HCT116 (cell line): Measurements from ENCODE around the gene PLEKHA8. TPM values are rescaled to one million over a fixed set of nuclear protein-coding genes. Genes with fewer than 3 reads are reported as not detected.

Experiments
- ATAC-seq: fragments of 200-7000 bp; cut with Tn5 transposase; 2 replicates; pipeline ENCODE4 v1.9.1; 2020; ENCODE audit warnings: mild to moderate bottlenecking, moderate library complexity
- BruUV-seq: library from RNA; stranded (reverse); fragments of 400-500 nt; replicated peaks from 2 replicates; lab custom pipeline; 2021; lab: Mats Ljungman, UMichigan
- CTCF ChIA-PET: fragments of 300-600 bp; sonication (Branson Sonifier 250); formaldehyde crosslinking; loops from one replicate; lab custom pipeline; 2021; ENCODE audit warnings: antibody characterized with exemption; lab: Charles Lee
- POLR2A ChIA-PET: fragments of 300-600, 350-600 bp; sonication (Branson Sonifier 250); formaldehyde crosslinking; loops from one replicate; lab custom pipeline; 2021; ENCODE audit warnings: antibody characterized with exemption; lab: Charles Lee
- RAD21 ChIA-PET, 2 experiments: fragments of 300-600 bp; sonication (Branson Sonifier 250); formaldehyde crosslinking; loops; one replicate each; lab custom pipeline; 2023; ENCODE audit warnings: low total read pairs in 2 of 2; ENCODE audit not compliant: uncharacterized antibody in 2 of 2, unreplicated experiment in 2 of 2, low non-redundant PET in 1 of 2; lab: Charles Lee
- DNase-seq: peaks from one replicate; pipeline ENCODE4 v3.0.0-alpha.2; 2010; ENCODE audit warnings: low read depth, low spot score
- H2AFZ ChIP-seq: fragments of 200-600 bp; shearing (Covaris generic), sonication (generic); 2 replicates; pipeline ENCODE4 v1.6.1; 2017; ENCODE audit warnings: low read depth, mixed run types, mixed read lengths, antibody characterized with exemption, low read length; ENCODE audit not compliant: poor library complexity, severe bottlenecking
- H3K27ac ChIP-seq: 2 replicates; pipeline ENCODE4 v1.5.1; 2012; ENCODE audit warnings: low read depth, low read length
- H3K27me3 ChIP-seq: fragments of 200-600 bp; sonication (generic); 2 replicates; pipeline ENCODE4 v1.6.1; 2016; ENCODE audit warnings: mixed run types, low read length, mixed read lengths; ENCODE audit not compliant: insufficient read depth
- H3K36me3 ChIP-seq, 2 experiments: fragments of 200-500 bp in 1 of 2; fragments of 200-600 bp in 1 of 2; sonication (Bioruptor generic) in 1 of 2; sonication (generic) in 1 of 2; 2 replicates each; pipeline versions ENCODE4 v1.5.1 to v1.6.1; 2014 to 2016; ENCODE audit warnings: low read length in 2 of 2, inconsistent platforms in 1 of 2, mixed read lengths in 1 of 2, mixed run types in 1 of 2; ENCODE audit not compliant: insufficient read depth in 2 of 2, control insufficient read depth in 1 of 2
- H3K4me1 ChIP-seq, 2 experiments: fragments of 200-600 bp in 1 of 2; sonication (generic) in 1 of 2; 2 replicates each; pipeline versions ENCODE4 v1.5.1 to v1.6.1; 2012 to 2017; ENCODE audit warnings: low read length in 2 of 2, inconsistent platforms in 1 of 2, mild to moderate bottlenecking in 1 of 2, mixed read lengths in 1 of 2, mixed run types in 1 of 2, moderate library complexity in 1 of 2; ENCODE audit not compliant: insufficient read depth in 2 of 2, control insufficient read depth in 1 of 2
- H3K4me2 ChIP-seq: fragments of 200-600 bp; sonication (generic); 2 replicates; pipeline ENCODE4 v1.6.1; 2017; ENCODE audit warnings: mixed run types, low read length, mixed read lengths
- H3K4me3 ChIP-seq, 2 experiments: fragments of 200-600 bp in 1 of 2; sonication (generic) in 1 of 2; replicated peaks in 1 of 2; 2 replicates each; pipeline ENCODE4 v1.5.1; 2011 to 2016; ENCODE audit warnings: low read length in 2 of 2, control low read depth in 1 of 2, low read depth in 1 of 2, mild to moderate bottlenecking in 1 of 2, mixed read lengths in 1 of 2, mixed run types in 1 of 2
- H3K79me2 ChIP-seq: fragments of 200-600 bp; sonication (generic); 2 replicates; pipeline ENCODE4 v1.6.1; 2017; ENCODE audit warnings: mild to moderate bottlenecking, mixed run types, low read length, moderate library complexity, mixed read lengths; ENCODE audit not compliant: insufficient read depth
- H3K9ac ChIP-seq: fragments of 200-600 bp; sonication (generic); 2 replicates; pipeline ENCODE4 v1.6.1; 2016; ENCODE audit warnings: low read length, mixed read lengths
- H3K9me2 ChIP-seq: fragments of 200-600 bp; sonication (generic), shearing (Covaris generic); 2 replicates; pipeline ENCODE4 v1.6.1; 2017; ENCODE audit warnings: mixed run types, mild to moderate bottlenecking, moderate library complexity; ENCODE audit not compliant: insufficient read depth
- H3K9me3 ChIP-seq, 2 experiments: fragments of 200-500 bp in 1 of 2; fragments of 200-600 bp in 1 of 2; sonication (Bioruptor generic) in 1 of 2; sonication (generic) in 1 of 2; 2 replicates each; pipeline ENCODE4 v1.6.1; 2014 to 2017; ENCODE audit warnings: low read length in 2 of 2, mixed read lengths in 2 of 2, inconsistent platforms in 1 of 2, low read depth in 1 of 2, mild to moderate bottlenecking in 1 of 2, mixed run types in 1 of 2, moderate library complexity in 1 of 2; ENCODE audit not compliant: control insufficient read depth in 1 of 2, insufficient read depth in 1 of 2
- H4K20me1 ChIP-seq: fragments of 200-600 bp; sonication (generic), shearing (Covaris generic); 2 replicates; pipeline ENCODE4 v1.6.1; 2017; ENCODE audit warnings: mixed run types, mild to moderate bottlenecking, moderate library complexity; ENCODE audit not compliant: insufficient read depth
- CBX3 ChIP-seq: IDR thresholded peaks from 2 replicates; pipeline ENCODE4 v1.6.1; 2012; ENCODE audit warnings: low read depth
- EGR1 ChIP-seq: IDR thresholded peaks from 2 replicates; pipeline ENCODE4 v1.6.1; 2012; ENCODE audit warnings: low read depth
- EZH2 ChIP-seq: fragments of 200-600 bp; sonication (generic); IDR thresholded peaks from 2 replicates; pipeline ENCODE4 v1.6.1; 2017; ENCODE audit warnings: antibody characterized with exemption, mixed run types
- FOSL1 ChIP-seq: IDR thresholded peaks from 2 replicates; pipeline ENCODE4 v1.6.1; 2012; ENCODE audit warnings: low read depth
- JUND ChIP-seq: IDR thresholded peaks from 2 replicates; pipeline ENCODE4 v1.6.1; 2012
- RAD21 ChIP-seq: IDR thresholded peaks from 2 replicates; pipeline ENCODE4 v1.6.1; 2012; ENCODE audit warnings: low read depth, mild to moderate bottlenecking
- ZFX ChIP-seq: fragments of 450-650 bp; IDR thresholded peaks from 2 replicates; pipeline ENCODE4 v1.6.1; 2017
- intact Hi-C: fragments of 100-400 bp; cut with micrococcal nuclease; formaldehyde crosslinking; loops from 2 replicates; pipeline ENCODE4 v1.10.0; 2022
- total RNA-seq: library from RNA; stranded (reverse); gene quantifications from one replicate; pipeline ENCODE4 v1.2.1, GENCODE V29; 2021; ENCODE audit not compliant: unreplicated experiment
- TF ChIP-seq, protein P1 (sequence below), 3 experiments: fragments of 200-600 bp in 1 of 3; sonication (generic) in 1 of 3; IDR thresholded peaks in 2 of 3; conservative IDR thresholded peaks in 1 of 3; 2 replicates each; pipeline ENCODE4 v1.5.1; 2012 to 2017; ENCODE audit warnings: low read depth in 2 of 3, low read length in 2 of 3, antibody characterized with exemption in 1 of 3, borderline replicate concordance in 1 of 3, control low read depth in 1 of 3, mild to moderate bottlenecking in 1 of 3, mixed read lengths in 1 of 3, mixed run types in 1 of 3, moderate library complexity in 1 of 3; ENCODE audit not compliant: insufficient read depth in 1 of 3

The PLEKHA8 gene
- total RNA-seq, 1 experiment from 2014 or later: 13.6 TPM

DNA sequence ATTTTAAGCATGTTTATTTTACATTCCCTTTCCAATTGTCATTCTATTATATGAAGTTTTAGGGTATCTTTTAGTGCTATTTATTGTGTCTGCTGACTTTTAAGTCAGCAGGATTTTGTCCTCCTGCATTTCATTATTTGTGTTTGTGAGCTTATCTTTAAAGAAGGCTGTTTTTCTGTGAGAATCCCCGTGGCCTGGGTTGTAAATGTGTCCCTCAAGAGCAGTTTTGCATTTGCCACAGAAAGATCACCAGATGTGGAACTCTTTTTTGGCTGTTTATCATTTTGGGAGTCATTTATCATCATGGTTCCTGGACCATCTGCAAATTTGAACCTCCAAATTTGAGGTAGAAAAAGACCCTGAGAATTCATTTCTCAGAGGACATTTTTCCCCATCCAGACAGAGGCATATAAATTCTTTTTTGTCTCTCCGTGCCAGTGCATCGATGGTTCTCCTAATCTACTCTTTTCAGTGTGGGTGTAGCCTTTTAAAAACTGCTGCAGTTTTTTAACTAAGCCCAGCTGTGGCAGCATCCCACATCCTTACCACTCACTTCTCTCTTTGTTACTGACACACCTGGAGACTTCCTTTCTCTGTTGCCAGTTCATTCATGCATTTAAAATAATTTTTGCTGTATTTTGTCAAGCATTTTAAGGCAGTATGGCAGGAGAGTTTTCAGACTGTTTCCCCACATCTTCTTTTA, 86.5 kb downstream of the PLEKHA8 start:
- no peak for DNase-seq

More for the DNA sequence above, 86.5 kb downstream of the PLEKHA8 start:
- no peaks in the 10 kb centered on the region for H4K20me1 ChIP-seq
- BruUV-seq: no TSS peak
- no peaks in the 10 kb centered on the region for H3K4me1 ChIP-seq
- ChIA-PET RAD21 (no interaction called here), POLR2A (no interaction called here), CTCF (no interaction called here)
- no peaks in the 10 kb centered on the region for H3K79me2 ChIP-seq
- H3K27me3 ChIP-seq: no peaks in the 10 kb centered on the region
- no peak for ATAC-seq
- no peak overlapping the region for H3K27ac ChIP-seq
- TF ChIP-seq, protein P1, sequence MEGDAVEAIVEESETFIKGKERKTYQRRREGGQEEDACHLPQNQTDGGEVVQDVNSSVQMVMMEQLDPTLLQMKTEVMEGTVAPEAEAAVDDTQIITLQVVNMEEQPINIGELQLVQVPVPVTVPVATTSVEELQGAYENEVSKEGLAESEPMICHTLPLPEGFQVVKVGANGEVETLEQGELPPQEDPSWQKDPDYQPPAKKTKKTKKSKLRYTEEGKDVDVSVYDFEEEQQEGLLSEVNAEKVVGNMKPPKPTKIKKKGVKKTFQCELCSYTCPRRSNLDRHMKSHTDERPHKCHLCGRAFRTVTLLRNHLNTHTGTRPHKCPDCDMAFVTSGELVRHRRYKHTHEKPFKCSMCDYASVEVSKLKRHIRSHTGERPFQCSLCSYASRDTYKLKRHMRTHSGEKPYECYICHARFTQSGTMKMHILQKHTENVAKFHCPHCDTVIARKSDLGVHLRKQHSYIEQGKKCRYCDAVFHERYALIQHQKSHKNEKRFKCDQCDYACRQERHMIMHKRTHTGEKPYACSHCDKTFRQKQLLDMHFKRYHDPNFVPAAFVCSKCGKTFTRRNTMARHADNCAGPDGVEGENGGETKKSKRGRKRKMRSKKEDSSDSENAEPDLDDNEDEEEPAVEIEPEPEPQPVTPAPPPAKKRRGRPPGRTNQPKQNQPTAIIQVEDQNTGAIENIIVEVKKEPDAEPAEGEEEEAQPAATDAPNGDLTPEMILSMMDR (IDR thresholded peaks at IDR 0.05 in 2 of 3, conservative IDR thresholded peaks at IDR 0.05 in 1 of 3; ENCODE audit: borderline replicate concordance in 1 of 3, insufficient read depth in 1 of 3, low read depth in 2 of 3, low read length in 2 of 3): no peak
- TF ChIP-seq ZFX (no peak), EGR1 (no peak), JUND (no peak), EZH2 (no peak), FOSL1 (no peak), CBX3 (no peak), RAD21 (no peak)
- H3K4me2 ChIP-seq: no peak overlapping the region
- H3K36me3 ChIP-seq: no peaks in the 10 kb centered on the region
- H3K4me3 ChIP-seq: no peak overlapping the region
- peaks cover 11 to 20% of the 10 kb centered on the region in 2 experiments; a peak in 2 of 4 replicates for H3K9me3 ChIP-seq
- H3K9ac ChIP-seq: no peak overlapping the region
- intact Hi-C loops: no loop called here
- H2AFZ ChIP-seq: no peak overlapping the region
- H3K9me2 ChIP-seq: no peaks in the 10 kb centered on the region
